Mesodermal cell (in vitro differentiated cells): ENCODE data around the gene JAKMIP1.

ENCODE experiments used
- H3K27ac ChIP-seq: 2 replicates; pipeline ENCODE4 v1.7.0; 2013; ENCODE audit warnings: mild to moderate bottlenecking, low read depth, low read length, moderate library complexity; ENCODE audit not compliant: severe bottlenecking
- H3K36me3 ChIP-seq: 2 replicates; pipeline ENCODE4 v1.7.1; 2013; ENCODE audit warnings: mild to moderate bottlenecking, low read length, moderate library complexity; ENCODE audit not compliant: control insufficient read depth, insufficient read depth
- H3K4me1 ChIP-seq: one replicate; pipeline ENCODE4 v1.7.1; 2013; ENCODE audit warnings: mild to moderate bottlenecking, low read length; ENCODE audit not compliant: insufficient read depth, control insufficient read depth, poor library complexity, severe bottlenecking
- H3K4me3 ChIP-seq: 2 replicates; pipeline ENCODE4 v1.7.0; 2013; ENCODE audit warnings: low read length, control low read depth, mild to moderate bottlenecking; ENCODE audit not compliant: insufficient read depth, poor library complexity, severe bottlenecking; ENCODE audit errors: extremely low read depth
- H3K9me3 ChIP-seq: 2 replicates; pipeline ENCODE4 v1.7.1; 2013; ENCODE audit warnings: mild to moderate bottlenecking, low read length, moderate library complexity; ENCODE audit not compliant: control insufficient read depth
- WGBS, 2 experiments: methylation state at CpG; one replicate each; pipeline ENCODE4 v1.1.5; 2013; ENCODE audit warnings: missing lambda C conversion rate in 2 of 2; ENCODE audit not compliant: insufficient coverage in 2 of 2; 5-methylcytosine and 5-hydroxymethylcytosine counted together

Gene JAKMIP1

DNA sequence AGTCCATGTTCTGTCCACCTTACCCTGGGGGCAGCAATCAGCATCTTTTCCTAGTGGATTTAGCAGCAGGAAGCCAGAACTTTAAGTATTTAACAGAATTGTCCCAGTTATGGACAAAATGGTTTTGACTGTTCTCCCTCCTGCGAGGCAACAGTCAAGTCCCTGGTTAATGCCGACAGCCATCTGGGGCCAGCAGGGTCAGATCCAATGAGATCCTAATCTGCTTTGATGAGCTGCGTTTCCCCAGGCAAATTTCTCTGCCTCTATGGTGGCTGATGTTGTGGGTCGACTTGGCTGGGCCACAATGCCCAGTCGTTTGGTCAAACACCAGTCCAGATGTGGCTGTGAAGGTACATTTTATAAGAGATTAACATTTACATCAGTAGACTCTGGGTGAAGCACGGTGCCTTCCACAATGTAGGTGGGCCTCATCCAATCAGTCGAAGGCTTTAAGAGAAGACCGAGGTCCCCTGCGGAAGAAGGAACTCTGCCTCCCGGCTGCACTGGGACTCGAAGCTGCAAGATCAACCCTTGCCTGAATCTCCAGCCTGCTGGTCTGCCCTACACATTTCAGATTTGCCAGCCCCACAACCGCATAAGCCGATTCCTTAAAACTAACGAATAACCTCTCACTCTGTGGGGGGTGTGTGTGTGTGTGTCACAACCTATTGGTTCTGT, 93.1 kb downstream of the JAKMIP1 start:
- 82 to 87% methylated on average over 8 to 10 of the region's 14 CpGs for WGBS, 2 experiments
- H3K9me3 ChIP-seq: no peaks in the 10 kb centered on the region
- H3K4me3 ChIP-seq: no peak overlapping the region
- no peaks in the 10 kb centered on the region for H3K4me1 ChIP-seq
- no peaks in the 10 kb centered on the region for H3K36me3 ChIP-seq
- no peak overlapping the region for H3K27ac ChIP-seq

DNA sequence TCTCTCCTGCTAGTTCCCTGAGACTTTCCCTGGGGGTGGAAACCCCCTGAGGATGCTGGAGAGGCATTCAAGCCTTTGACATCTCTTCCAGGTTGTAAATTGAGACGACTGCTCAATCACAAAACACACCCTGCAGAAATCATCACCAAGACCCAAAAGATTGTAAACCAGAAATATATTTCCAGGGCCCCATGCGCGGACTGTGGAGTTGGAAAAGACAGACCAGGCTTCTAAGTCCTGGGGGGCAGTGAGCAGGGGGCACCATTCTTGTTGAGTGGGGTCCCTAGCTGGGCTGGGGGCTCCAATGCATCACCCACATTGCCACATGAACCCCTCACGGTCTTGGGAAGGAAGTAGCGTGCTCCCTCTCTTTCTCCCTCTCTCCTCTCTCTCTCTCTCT, 94.2 kb downstream of the JAKMIP1 start:
- WGBS, 2 experiments: 86% methylated on average over 3 of the region's 5 CpGs; no CpG with 5 or more reads in 1 of the 2 experiments
- no peak overlapping the region for H3K27ac ChIP-seq

DNA sequence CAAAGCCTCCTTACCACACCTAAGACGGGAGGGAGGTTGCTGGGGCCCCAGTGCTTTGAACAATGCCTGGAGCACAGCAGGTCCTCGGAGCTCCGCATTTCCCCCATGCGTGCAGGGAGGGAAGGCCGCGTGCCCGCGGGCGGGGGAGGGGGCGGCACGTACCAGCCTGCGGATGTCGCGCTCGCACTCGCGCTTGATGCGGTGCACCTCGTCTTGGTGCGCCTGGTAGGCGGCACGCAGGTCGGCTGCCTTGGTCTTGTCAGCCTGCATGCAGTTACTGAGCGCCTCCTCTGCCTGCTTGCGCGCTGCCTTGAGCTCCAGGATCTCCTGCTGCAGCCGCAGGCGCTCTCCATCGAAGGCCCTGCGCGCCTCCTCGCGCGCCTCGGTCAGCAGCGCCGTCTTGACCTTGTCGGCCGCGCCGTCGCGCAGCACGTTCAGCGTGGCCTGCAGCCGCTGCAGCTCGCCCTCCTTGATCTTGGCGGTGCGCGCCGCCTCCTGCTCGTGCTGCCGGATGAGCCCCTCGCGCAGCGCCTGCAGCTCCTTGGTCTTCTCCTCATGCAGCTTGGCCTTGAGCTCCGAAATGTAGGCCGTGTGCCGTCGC, 94.9 kb downstream of the JAKMIP1 start:
- H3K4me3 ChIP-seq: no peak overlapping the region
- H3K36me3 ChIP-seq: no peaks in the 10 kb centered on the region
- no peaks in the 10 kb centered on the region for H3K9me3 ChIP-seq
- no peak overlapping the region for H3K27ac ChIP-seq
- 91 to 92% methylated on average over 57 to 60 of the region's 60 CpGs for WGBS, 2 experiments
- H3K4me1 ChIP-seq: no peaks in the 10 kb centered on the region

More for the DNA sequence above, 94.2 kb downstream of the JAKMIP1 start:
- no peak overlapping the region for H3K4me3 ChIP-seq
- no peaks in the 10 kb centered on the region for H3K9me3 ChIP-seq
- no peaks in the 10 kb centered on the region for H3K36me3 ChIP-seq
- no peaks in the 10 kb centered on the region for H3K4me1 ChIP-seq

DNA sequence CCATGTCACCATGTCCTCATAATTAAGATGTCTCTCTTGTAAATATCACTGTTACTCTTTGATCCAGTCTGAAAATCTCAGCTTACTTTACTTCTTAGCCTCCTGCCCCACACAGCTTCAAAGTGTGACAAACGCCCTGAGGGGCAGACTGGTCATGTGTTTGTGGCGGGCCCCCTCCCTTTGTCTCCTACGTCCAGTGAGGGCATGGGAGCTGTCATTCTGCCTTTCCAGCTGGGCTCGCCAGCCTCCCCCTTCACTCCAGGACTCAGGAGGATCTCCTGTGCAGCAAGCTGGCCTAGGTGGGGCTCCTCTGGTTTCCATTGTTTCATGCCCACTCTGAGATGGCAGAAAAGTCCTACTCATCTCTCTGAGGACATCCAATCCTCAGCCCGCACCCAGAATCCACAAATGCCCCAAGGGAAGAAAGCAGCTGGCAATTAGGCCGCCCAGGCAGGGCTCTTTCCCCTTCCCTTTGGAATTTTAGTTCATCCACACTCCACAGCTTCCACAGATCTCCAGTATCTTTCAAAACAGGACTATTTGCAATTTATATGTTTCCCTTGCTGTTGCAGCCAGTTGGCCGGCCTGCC, 95.7 kb downstream of the JAKMIP1 start:
- H3K27ac ChIP-seq: no peak overlapping the region
- H3K4me1 ChIP-seq: no peaks in the 10 kb centered on the region
- no peak overlapping the region for H3K4me3 ChIP-seq
- 73 to 75% methylated on average over 6 to 7 of the region's 7 CpGs for WGBS, 2 experiments
- H3K9me3 ChIP-seq: no peaks in the 10 kb centered on the region
- no peaks in the 10 kb centered on the region for H3K36me3 ChIP-seq

DNA sequence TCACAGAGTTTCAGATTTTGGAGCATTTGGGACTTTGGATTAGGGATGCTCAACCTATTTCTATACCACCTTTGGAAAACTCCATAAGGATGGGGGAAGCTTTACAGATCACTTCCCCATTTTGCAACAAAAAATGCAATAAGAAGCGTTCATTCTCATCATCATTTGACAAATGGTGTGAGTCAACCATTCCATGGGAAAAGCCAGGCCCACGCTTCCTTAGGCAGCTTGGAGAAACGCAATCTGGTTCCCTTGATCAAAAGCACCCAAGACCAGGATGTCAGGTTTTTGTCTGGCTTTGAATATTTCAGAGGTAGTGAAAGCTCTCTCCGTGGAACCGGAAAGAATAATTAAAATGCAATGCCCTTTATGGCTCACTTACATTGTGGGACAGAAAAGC, 102.8 kb downstream of the JAKMIP1 start:
- Histone ChIP-seq H3K9me3 (no peaks in the 10 kb centered on the region), H3K27ac (no peak overlapping the region), H3K36me3 (no peaks in the 10 kb centered on the region), H3K4me1 (no peaks in the 10 kb centered on the region), H3K4me3 (no peak overlapping the region)
- WGBS, 2 experiments: 87 to 92% methylated on average over 4 to 5 of the region's 5 CpGs

DNA sequence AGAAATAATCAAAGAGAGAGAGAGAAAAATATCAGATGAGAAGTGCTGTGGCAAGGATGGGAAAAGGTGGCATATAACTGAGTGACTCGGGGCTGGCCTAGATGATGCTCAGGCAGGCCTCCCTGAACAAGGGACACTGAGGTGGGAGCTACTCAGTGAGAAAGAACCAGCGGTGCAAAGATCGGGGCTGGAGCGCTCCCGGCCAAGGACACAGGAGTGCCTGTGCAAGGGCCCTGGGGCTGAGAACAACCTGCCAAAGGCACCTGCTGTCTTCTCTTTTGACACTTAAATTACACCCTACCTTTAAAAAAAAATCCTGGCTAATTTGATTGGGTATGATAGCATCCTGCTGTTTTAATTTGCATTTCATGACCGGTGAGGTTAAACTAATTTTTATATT, 104.5 kb downstream of the JAKMIP1 start:
- 86 to 93% methylated on average over 2 to 5 of the region's 6 CpGs for WGBS, 2 experiments
- H3K27ac ChIP-seq: no peak overlapping the region
- no peaks in the 10 kb centered on the region for H3K9me3 ChIP-seq
- H3K36me3 ChIP-seq: no peaks in the 10 kb centered on the region
- H3K4me1 ChIP-seq: no peaks in the 10 kb centered on the region
- no peak overlapping the region for H3K4me3 ChIP-seq

DNA sequence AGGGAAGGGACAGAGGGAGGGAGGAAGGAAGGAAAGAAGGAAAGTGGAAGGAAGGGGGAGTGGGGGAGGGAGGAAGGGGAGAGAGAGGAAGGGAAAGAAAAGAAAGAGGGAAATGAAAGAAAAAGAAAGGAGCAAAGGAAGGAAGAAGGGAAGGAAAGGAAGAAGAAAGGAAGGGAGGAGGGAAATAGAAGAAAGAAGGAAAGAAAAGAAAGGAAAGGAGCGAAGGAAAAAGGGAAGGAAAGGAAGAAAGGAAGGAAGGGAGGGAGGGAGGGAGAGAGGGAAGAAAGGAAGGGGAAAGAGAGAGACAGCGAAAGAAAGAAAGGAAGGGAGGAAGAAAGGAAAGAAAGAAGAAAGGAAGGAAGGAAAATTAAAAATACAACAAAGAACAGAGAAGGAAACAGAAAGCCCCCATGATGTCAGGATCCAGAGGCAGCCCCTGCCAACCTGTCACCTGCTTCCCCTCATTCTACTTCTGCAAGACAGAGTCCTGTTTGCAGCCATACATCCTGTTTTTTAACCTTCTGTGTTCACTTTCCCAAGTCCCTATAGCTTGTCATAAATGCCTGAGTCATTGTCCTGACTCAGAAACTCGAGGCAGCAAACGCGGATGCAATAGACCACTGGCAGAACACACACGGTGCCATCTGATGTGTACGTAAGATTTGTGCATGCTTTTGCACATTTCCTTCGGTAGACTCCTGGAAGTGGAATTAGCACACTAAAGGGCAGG, 105.2 kb downstream of the JAKMIP1 start:
- no peaks in the 10 kb centered on the region for H3K4me1 ChIP-seq
- WGBS, 2 experiments: 74 to 81% methylated on average over 7 of the region's 8 CpGs

DNA sequence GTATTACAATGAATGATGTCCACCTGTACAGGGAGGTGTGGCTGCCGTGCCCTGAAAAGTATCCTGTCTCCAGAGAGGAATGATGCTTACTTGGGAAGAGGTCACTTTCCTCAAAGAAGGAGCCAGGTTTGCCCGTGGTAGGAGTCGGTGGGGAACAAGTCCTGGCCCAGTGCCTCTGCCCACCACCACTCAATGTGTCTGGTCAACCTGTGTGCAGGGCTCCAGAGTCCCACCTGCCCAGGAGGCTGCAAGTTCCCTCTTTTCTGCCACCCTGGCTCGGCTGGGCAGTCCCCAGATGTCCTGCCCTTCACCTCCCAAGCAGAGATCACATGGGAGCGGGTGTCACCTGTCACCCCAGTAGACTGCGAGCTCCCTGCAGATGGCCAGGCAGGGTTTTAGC, 106.7 kb downstream of the JAKMIP1 start:
- no peaks in the 10 kb centered on the region for H3K9me3 ChIP-seq
- no peak overlapping the region for H3K4me3 ChIP-seq
- H3K27ac ChIP-seq: no peak overlapping the region
- no peaks in the 10 kb centered on the region for H3K36me3 ChIP-seq
- WGBS, 2 experiments: 78 to 98% methylated on average over 3 to 4 of the region's 6 CpGs
- no peaks in the 10 kb centered on the region for H3K4me1 ChIP-seq

More for the DNA sequence above, 105.2 kb downstream of the JAKMIP1 start:
- Histone ChIP-seq H3K4me3 (no peak overlapping the region), H3K27ac (no peak overlapping the region), H3K9me3 (no peaks in the 10 kb centered on the region), H3K36me3 (no peaks in the 10 kb centered on the region)

DNA sequence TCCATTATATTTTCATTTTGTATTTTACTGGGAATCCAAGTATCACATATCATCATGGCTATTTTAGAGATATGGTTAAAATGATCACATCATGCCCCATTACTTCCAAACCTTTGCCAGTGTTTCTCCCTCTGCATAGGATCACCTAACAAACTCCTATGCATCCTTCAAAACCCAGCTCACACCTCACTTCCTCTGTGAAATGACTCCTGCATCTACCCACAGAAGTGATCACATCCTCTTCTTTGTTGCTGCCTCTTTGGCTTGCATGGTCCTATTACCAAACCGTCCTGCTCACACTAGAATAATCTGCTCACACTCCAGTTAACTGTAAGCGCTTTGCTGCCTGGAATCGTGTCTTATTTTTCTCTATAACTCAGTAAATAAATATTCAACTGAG, 107.4 kb downstream of the JAKMIP1 start:
- H3K36me3 ChIP-seq: no peaks in the 10 kb centered on the region
- H3K9me3 ChIP-seq: no peaks in the 10 kb centered on the region
- H3K27ac ChIP-seq: no peak overlapping the region
- 63 to 92% methylated on average over 1 to 2 of the region's 3 CpGs for WGBS, 2 experiments
- H3K4me1 ChIP-seq: no peaks in the 10 kb centered on the region
- H3K4me3 ChIP-seq: no peak overlapping the region

DNA sequence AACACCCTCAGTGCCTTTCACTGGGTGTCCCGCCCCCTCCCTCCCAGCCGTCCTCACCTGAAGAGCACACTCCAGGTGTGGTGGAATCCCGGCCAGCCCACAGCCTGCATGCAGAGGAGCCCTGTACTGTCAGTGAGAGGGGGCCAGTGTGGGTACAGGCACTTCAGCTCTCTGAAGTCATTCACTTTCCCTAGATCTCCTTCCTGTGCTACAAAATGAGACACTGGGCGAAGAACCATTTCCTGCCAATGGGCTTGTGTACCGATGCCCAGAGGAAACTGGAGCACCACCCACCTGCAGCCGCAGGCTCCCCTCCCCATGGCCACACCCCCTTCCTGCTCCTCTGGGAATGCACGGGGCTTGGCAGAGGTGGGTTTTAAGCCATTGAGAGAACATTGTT, 108.2 kb downstream of the JAKMIP1 start:
- Histone ChIP-seq H3K9me3 (no peaks in the 10 kb centered on the region), H3K4me1 (no peaks in the 10 kb centered on the region), H3K4me3 (no peak overlapping the region), H3K36me3 (no peaks in the 10 kb centered on the region), H3K27ac (no peak overlapping the region)
- WGBS, 2 experiments: 46 to 86% methylated on average over 2 to 4 of the region's 7 CpGs
